Thyroid gland (tissue), 4 donors: Measurements from ENCODE around the gene F2RL3. TPM values are rescaled to one million over a fixed set of nuclear protein-coding genes. Genes with fewer than 3 reads are reported as not detected.
A peak's percentile ranks its signal among the peaks of the same experiment; 100 is the strongest.

ENCODE experiments used
- DNase-seq, 2 donors: peaks; one replicate each; pipeline ENCODE4 v3.0.0-alpha.2; 2019
- H3K27ac ChIP-seq, 3 donors: fragments of 200-600 bp; sonication (generic); 1 replicate in 2 of 3; 2 replicates in 1 of 3; pipeline ENCODE4 v1.5.1; 2016 to 2019; ENCODE audit warnings: mild to moderate bottlenecking in 1 of 3, moderate library complexity in 1 of 3
- H3K27me3 ChIP-seq: fragments of 200-600 bp; sonication (generic); one replicate; pipeline ENCODE4 v1.5.1; 2019
- H3K36me3 ChIP-seq, 2 donors: fragments of 200-600 bp; sonication (generic); one replicate each; pipeline ENCODE4 v1.5.1; 2016 to 2019
- H3K4me1 ChIP-seq, 2 donors: fragments of 200-600 bp; sonication (generic); one replicate each; pipeline ENCODE4 v1.5.1; 2017 to 2019
- H3K4me3 ChIP-seq, 3 donors: fragments of 200-600 bp; sonication (generic); replicated peaks in 1 of 3; 1 replicate in 2 of 3; 2 replicates in 1 of 3; pipeline ENCODE4 v1.5.1; 2016; ENCODE audit warnings: mild to moderate bottlenecking in 1 of 3
- H3K9me3 ChIP-seq: fragments of 200-600 bp; sonication (generic); one replicate; pipeline ENCODE4 v1.5.1; 2017
- POLR2A ChIP-seq, 2 donors: fragments of 450-650 bp; IDR thresholded peaks; one replicate each; pipeline ENCODE4 v1.6.1; 2017; ENCODE audit warnings: antibody characterized with exemption in 2 of 2, mild to moderate bottlenecking in 2 of 2, moderate library complexity in 1 of 2
- whole genome bisulfite sequencing, 2 donors: methylation state at CpG; one replicate each; pipeline ENCODE4 v1.1.5; 2017; 5-methylcytosine and 5-hydroxymethylcytosine counted together
- intact Hi-C: fragments of 100-400 bp; cut with DNase I; formaldehyde crosslinking; loops from one replicate; pipeline ENCODE4 v1.15.1; 2023
- total RNA-seq, 4 donors: library from RNA; depleted of rRNA; stranded (reverse); fragments of >200 nt; gene quantifications; one replicate each; pipeline ENCODE4 v1.2.3, GENCODE V29; 2016
- TF ChIP-seq, protein P1 (sequence below), 6 experiments: fragments of 200-600 bp in 3 of 6; fragments of 450-650 bp in 3 of 6; sonication (generic) in 3 of 6; IDR thresholded peaks; one replicate each; pipeline ENCODE4 v1.5.1; 2016 to 2019; ENCODE audit warnings: antibody characterized with exemption in 6 of 6, mild to moderate bottlenecking in 2 of 6, inconsistent platforms in 1 of 6, moderate library complexity in 1 of 6

F2RL3 gene
- total RNA-seq, 4 donors from 2014 or later: 9.9 to 44.2 (median 12.6) TPM

DNA sequence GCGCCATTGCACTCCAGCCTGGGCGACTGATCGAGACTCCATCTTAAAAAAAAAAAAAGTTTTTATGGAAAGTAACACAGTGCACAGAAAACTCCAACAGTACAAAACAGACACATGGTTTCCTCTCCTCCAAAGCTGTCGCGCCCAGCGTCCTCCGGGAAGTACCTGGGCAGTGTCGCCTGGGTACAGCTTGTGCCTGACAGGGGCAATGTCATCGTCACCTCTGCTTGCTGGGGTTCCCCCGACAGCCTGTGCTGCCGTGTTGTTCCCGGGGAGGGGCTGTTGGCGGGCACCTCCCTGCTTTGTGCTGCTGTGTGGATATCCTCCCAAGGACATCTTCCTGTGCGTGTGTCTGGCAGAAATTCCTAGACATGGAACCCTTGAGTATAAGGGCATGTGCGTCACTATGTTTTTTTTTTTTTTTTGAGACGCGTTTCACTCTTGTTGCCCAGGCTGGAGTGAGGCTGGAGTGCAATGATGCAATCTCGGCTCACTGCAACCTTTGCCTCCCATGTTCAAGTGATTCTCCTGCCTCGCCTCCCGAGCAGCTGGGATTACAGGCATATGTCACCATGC, 2.4 kb upstream of the F2RL3 start:
- H3K9me3 ChIP-seq: no peaks in the 10 kb centered on the region
- WGBS, 2 donors: 54% methylated on average over 20 of the region's 20 CpGs
- peaks cover 0 to 11% of the 10 kb centered on the region in 2 donors for H3K4me1 ChIP-seq
- no peaks in the 10 kb centered on the region for H3K36me3 ChIP-seq
- no peak overlapping the region for H3K4me3 ChIP-seq
- peak overlapping the region in 2 of 3 donors; percentile 56 to 75 for H3K27ac ChIP-seq
- peak; percentile 40 to 45 for DNase-seq
- TF ChIP-seq POLR2A (IDR thresholded peaks at IDR 0.05): no peak
- TF ChIP-seq, protein P1, sequence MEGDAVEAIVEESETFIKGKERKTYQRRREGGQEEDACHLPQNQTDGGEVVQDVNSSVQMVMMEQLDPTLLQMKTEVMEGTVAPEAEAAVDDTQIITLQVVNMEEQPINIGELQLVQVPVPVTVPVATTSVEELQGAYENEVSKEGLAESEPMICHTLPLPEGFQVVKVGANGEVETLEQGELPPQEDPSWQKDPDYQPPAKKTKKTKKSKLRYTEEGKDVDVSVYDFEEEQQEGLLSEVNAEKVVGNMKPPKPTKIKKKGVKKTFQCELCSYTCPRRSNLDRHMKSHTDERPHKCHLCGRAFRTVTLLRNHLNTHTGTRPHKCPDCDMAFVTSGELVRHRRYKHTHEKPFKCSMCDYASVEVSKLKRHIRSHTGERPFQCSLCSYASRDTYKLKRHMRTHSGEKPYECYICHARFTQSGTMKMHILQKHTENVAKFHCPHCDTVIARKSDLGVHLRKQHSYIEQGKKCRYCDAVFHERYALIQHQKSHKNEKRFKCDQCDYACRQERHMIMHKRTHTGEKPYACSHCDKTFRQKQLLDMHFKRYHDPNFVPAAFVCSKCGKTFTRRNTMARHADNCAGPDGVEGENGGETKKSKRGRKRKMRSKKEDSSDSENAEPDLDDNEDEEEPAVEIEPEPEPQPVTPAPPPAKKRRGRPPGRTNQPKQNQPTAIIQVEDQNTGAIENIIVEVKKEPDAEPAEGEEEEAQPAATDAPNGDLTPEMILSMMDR (IDR thresholded peaks at IDR 0.05): no peak
- no peaks in the 10 kb centered on the region for H3K27me3 ChIP-seq
- intact Hi-C loops: no loop called here

DNA sequence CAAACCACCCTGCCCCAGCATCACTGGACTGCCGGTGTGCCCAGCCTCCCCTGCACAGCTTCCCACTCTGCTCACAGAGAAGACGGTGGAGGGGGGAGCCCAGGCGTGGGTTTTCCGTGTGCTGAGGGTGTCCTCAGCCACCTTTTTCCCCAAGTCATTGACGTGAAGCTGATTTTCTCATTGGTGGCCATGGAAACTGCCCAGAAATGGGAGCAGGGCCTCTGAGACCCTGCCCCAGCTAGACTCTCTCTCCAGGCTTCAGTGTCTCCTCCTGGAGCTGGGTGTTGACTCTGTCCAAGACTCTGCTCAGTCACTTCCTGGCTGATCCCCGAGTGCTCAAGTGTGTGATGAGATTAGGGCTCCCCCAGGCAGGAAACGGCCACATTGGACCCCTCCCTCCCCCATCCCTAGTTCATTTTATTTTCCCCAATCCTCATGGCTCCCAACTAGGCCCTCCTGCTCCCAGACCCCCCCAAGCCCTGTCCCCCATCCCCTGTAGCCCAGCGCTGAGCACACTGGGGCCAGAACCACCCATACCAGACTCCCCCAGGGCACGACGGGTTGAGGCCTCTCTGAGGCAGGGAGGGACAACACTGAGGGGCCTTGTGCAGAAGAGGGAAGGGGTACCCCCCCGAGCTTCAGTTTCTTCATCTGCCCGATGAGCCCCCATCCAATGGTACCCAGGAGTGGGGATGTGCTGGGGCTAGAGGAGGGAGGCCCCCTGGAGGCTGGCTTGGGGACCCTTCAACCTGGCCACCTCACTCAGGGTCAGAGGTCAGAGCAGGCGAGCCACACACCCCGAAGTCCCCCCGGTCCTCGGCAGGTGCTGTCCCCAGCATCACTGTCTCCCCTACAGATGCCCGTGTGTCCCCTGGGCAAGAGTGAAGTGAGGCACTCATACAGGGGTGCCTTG, 1.2 kb upstream of the F2RL3 start:
- Histone ChIP-seq H3K4me3 (no peak overlapping the region), H3K9me3 (no peaks in the 10 kb centered on the region), H3K27ac (peak overlapping the region; percentile 49 to 61 (median 56)), H3K27me3 (no peaks in the 10 kb centered on the region), H3K4me1 (peaks cover 0 to 11% of the 10 kb centered on the region in 2 donors), H3K36me3 (no peaks in the 10 kb centered on the region)
- no peak for TF ChIP-seq POLR2A (IDR thresholded peaks at IDR 0.05)
- TF ChIP-seq, protein P1 (IDR thresholded peaks at IDR 0.05): no peak
- WGBS, 2 donors: 69 to 70% methylated on average over 9 to 17 of the region's 17 CpGs
- intact Hi-C loops: no loop called here
- DNase-seq: no peak

DNA sequence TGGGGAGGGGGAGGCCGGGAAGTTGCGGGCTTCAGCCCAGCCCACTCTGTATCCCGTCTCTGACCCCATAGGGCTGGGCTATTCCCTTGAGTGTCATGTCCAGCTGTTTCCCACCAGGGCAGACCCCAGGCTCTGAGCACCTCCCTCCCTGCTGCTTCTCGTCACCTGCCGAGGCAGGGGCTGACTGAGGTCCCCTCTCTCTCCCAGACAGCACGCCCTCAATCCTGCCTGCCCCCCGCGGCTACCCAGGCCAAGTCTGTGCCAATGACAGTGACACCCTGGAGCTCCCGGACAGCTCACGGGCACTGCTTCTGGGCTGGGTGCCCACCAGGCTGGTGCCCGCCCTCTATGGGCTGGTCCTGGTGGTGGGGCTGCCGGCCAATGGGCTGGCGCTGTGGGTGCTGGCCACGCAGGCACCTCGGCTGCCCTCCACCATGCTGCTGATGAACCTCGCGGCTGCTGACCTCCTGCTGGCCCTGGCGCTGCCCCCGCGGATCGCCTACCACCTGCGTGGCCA, 625 bp downstream of the F2RL3 start:
- no peaks in the 10 kb centered on the region for H3K9me3 ChIP-seq
- no peaks in the 10 kb centered on the region for H3K36me3 ChIP-seq
- 57 to 58% methylated on average over 9 to 11 of the region's 22 CpGs for WGBS, 2 donors
- H3K27me3 ChIP-seq: no peaks in the 10 kb centered on the region
- TF ChIP-seq, protein P1 (IDR thresholded peaks at IDR 0.05): no peak
- TF ChIP-seq POLR2A (IDR thresholded peaks at IDR 0.05): no peak
- peak overlapping the region; percentile 56 to 73 (median 59) for H3K27ac ChIP-seq
- H3K4me1 ChIP-seq: peaks cover 0 to 11% of the 10 kb centered on the region in 2 donors
- DNase-seq: peak in 1 of 2 donors; percentile 9
- H3K4me3 ChIP-seq: no peak overlapping the region
- intact Hi-C loops: no loop called here

DNA sequence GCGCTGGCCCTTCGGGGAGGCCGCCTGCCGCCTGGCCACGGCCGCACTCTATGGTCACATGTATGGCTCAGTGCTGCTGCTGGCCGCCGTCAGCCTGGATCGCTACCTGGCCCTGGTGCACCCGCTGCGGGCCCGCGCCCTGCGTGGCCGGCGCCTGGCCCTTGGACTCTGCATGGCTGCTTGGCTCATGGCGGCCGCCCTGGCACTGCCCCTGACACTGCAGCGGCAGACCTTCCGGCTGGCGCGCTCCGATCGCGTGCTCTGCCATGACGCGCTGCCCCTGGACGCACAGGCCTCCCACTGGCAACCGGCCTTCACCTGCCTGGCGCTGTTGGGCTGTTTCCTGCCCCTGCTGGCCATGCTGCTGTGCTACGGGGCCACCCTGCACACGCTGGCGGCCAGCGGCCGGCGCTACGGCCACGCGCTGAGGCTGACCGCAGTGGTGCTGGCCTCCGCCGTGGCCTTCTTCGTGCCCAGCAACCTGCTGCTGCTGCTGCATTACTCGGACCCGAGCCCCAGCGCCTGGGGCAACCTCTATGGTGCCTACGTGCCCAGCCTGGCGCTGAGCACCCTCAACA, 1.2 kb downstream of the F2RL3 start:
- Histone ChIP-seq H3K27ac (peak overlapping the region in 2 of 3 donors; percentile 56 to 73), H3K4me3 (no peak overlapping the region), H3K27me3 (no peaks in the 10 kb centered on the region), H3K36me3 (no peaks in the 10 kb centered on the region), H3K4me1 (peaks cover 0 to 11% of the 10 kb centered on the region in 2 donors), H3K9me3 (no peaks in the 10 kb centered on the region)
- peak in 1 of 2 donors; percentile 10 for DNase-seq
- intact Hi-C loops: no loop called here
- TF ChIP-seq, protein P1 (IDR thresholded peaks at IDR 0.05): no peak
- TF ChIP-seq POLR2A (IDR thresholded peaks at IDR 0.05): no peak
- WGBS, 2 donors: 91 to 93% methylated on average over 27 to 28 of the region's 48 CpGs
